Erythroblast (primary cell): ENCODE measurements around the gene AKAP6.

Experiments
- DNase-seq, 2 experiments: peaks; one replicate each; lab custom pipeline; 2025; lab: John Stamatoyannopoulos, UW
- GATA1 ChIP-seq: IDR thresholded peaks from 2 replicates; pipeline ENCODE4 v1.6.1; 2011; ENCODE audit warnings: low read depth, mild to moderate bottlenecking, control low read depth, low read length, moderate library complexity
- POLR2A ChIP-seq: IDR thresholded peaks from 2 replicates; pipeline ENCODE4 v1.6.1; 2011; ENCODE audit warnings: mild to moderate bottlenecking, low read length

Gene AKAP6

GRCh38 chr14:32329146-32329545, at the start of gene AKAP6:
AKAP6 (plus strand) TSS chr14:32329298; CDS start chr14:32433494, 104,196 bp downstream.
- DNase-seq: peak in 1 of 2 experiments; percentile 48
- TF ChIP-seq POLR2A: no peak
- no peak for TF ChIP-seq GATA1

DNA sequence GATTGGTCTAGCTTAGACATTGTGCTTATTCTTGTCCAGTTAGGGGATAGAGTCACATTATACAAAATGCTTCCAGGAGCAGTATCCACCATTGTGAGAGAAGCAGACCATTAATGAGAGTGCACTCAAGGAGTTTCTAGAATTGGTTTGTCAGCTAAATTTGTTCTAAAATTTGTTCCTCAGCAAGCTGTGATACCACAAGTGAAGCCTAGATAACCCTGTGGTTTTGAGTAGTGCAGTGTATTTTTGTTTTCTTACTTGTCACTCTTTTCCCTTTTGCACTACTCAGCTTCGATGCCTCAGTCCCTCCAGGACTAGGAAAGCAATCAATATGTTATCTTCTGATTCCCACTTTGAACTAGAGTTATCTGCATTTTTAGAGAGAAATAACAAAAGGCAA, 42.5 kb upstream of the AKAP6 start:
- TF ChIP-seq POLR2A (no peak), GATA1 (no peak)
- DNase-seq: no peak

- TF ChIP-seq GATA1 (no peak), POLR2A (no peak)
- DNase-seq: no peak
Measured at GRCh38 chr14:32296366-32296765, 32.7 kb upstream of the AKAP6 start.

DNA sequence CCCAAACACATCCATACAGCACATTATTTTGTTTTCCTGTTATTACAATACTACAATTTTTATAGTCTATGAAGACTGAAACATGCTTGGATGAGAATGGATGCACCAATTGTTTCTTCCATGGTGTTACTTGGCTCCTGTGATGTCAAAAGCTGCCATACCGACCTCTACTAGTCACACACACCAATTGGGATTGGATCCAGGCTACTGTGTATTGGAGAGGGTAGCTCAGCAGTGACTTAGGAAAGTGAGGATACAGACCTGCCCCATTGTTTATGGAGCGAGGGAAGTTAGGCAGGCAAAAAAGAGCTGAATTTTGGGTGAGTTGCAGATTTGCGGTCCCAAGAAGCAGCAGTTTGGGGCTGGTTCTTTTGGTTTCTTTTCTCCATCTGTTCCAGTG, 30.8 kb upstream of the AKAP6 start:
- no peak for DNase-seq
- no peak for TF ChIP-seq POLR2A
- TF ChIP-seq GATA1: no peak

- DNase-seq: no peak
Measured at GRCh38 chr14:32300136-32300535, 29.0 kb upstream of the AKAP6 start.

GRCh38 chr14:32303865-32304264, 25.2 kb upstream of the AKAP6 start:
- TF ChIP-seq POLR2A: no peak
- no peak for TF ChIP-seq GATA1
- DNase-seq: no peak

More at GRCh38 chr14:32300136-32300535, 29.0 kb upstream of the AKAP6 start:
- TF ChIP-seq GATA1: no peak
- TF ChIP-seq POLR2A: no peak

- no peak for DNase-seq
- TF ChIP-seq GATA1: no peak
- TF ChIP-seq POLR2A: no peak
Measured at GRCh38 chr14:32304296-32304695, 24.8 kb upstream of the AKAP6 start.

DNA sequence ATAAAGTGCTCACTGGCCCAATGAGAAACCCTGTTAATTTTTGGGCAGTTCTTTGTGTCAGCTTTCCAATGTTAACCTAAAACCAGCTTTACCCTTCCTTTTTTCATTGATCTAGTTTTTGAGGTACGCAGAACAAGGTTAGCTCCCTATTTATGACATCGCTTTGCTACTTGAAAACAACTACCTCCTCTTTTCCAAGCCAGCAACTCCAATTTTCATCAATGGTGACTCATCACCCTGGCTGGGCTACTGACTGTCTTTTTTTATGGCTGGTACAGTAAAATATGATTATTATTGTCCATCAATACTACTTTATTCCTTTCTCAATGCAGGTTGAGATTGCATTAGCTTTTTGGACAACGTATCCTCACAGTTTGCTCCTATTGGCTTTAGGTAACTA, 22.5 kb upstream of the AKAP6 start:
- DNase-seq: no peak
- TF ChIP-seq POLR2A: no peak
- TF ChIP-seq GATA1: no peak

- DNase-seq: no peak
- TF ChIP-seq GATA1: no peak
- TF ChIP-seq POLR2A: no peak
Measured at GRCh38 chr14:32307881-32308582, 21.1 kb upstream of the AKAP6 start.

DNA sequence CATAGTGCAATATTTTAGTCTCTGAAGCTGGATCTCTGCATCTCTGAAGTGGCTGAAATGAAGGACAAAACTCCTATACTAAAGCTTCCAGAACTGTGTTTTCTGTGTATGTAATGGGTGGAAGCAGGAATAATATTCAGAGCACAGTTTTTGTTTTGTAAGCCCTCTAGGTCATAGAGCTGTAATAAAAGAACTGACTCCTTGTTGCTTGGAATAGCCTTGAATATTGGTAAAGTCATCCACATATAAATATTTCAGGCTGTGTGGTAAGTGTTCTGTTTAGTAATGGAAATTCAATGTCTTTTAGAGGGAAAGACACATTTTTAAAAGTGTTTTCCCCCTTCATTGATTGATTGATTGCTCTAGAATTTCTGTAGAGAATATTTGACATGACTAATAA, 18.2 kb upstream of the AKAP6 start:
- TF ChIP-seq GATA1 (no peak), POLR2A (no peak)
- no peak for DNase-seq

DNA sequence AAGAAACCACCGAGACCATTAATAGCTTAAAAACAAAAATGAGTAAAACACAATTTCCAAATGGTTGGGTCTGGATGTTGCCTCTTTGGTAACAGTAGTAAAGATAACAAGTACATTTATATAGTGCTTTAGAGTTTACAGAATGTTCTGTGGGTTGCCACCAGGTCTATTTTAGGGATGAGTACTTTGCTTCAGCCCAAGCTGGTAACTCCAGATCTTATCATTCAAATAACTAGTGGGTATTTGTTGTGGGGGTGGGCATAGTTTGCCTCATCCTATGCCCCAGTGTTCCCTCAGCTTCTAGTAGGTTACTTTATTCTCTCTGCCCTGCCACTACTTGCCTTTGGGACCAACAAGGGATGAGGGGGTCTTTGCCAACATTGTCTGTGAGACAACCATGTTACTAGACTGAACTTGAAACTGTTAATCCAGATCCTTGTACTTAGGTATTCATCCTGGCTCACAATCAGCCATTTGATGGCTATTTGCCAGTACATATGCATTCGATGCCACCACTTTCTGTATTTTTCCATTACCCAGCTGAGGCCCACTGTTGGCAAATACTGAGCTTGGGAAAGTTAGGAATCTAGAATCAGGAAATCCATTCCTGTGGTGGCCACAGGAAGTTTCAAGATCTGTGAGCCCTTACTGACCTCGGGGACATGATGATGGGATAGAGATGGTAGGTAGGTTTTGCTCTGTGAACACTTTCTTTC, 17.6 kb upstream of the AKAP6 start:
- TF ChIP-seq POLR2A (no peak), GATA1 (no peak)
- DNase-seq: no peak

- TF ChIP-seq POLR2A (no peak), GATA1 (no peak)
- no peak for DNase-seq
Measured at GRCh38 chr14:32312010-32312331, 17.1 kb upstream of the AKAP6 start.

- no peak for DNase-seq
- TF ChIP-seq POLR2A (no peak), GATA1 (no peak)
Measured at GRCh38 chr14:32313844-32314376, 15.2 kb upstream of the AKAP6 start.

DNA sequence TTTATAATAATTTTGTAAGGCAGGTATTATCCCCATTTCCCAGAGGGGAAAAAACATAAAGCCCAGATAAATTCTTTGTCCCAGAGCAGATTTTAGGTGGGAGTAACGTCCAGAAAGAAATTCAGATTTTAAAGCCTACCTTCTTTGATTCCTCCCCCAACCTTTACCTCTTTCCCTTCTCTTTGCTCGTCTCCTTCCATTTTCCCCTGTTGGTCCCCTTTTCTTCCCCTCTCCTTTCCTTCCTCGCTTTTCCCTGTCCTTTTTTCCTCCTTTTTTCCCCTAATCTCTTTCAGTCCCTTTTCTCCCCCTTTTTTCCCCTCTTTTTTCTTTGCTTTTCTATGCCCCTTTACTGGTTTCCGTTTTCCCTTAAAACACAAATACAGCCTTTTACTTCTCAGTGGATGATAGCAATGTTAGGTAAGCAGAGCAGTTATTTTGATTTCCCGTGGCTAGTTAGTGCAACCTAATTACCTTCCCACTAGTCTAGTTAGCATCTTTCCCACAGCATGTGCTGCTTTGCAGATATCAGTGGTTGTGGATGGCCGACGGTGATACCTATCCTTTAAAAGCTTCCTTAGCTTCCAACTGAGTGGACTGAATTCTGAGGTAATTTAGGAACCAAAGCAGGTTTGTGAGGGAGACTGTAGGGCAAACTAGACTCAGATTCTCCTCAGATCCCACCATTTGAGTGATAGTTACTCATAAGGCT, 10.9 kb upstream of the AKAP6 start:
- TF ChIP-seq GATA1: no peak
- TF ChIP-seq POLR2A: no peak
- DNase-seq: no peak
